GM21528 (cell line): ENCODE results near the gene ATG4D.

Experiments used
- ATAC-seq: cut with Tn5 transposase; IDR thresholded peaks from one replicate; pipeline ENCODE4 v1.9.1; 2021; ENCODE audit warnings: mild to moderate bottlenecking, moderate library complexity; ENCODE audit not compliant: unreplicated experiment, low FRiP score

ATG4D gene

GRCh38 chr19:10543420-10544241 is at the start of gene ATG4D:
ATG4D (plus strand) TSS chr19:10543904; CDS start chr19:10544091, 187 bp downstream.
- ATAC-seq, result peak; percentile 73

GRCh38 chr19:10497371-10497770 is 46.3 kb upstream of the ATG4D start:
- ATAC-seq, result no peak

- no peak for ATAC-seq
These were observed 44.0 kb upstream of the ATG4D start for GRCh38 chr19:10499550-10500246.

GRCh38 chr19:10500247-10500592 is 43.5 kb upstream of the ATG4D start:
- no peak for ATAC-seq

- ATAC-seq, result peak; percentile 36
These were observed 41.7 kb upstream of the ATG4D start for GRCh38 chr19:10501971-10502523.

GRCh38 chr19:10502524-10503001 is 41.1 kb upstream of the ATG4D start:
- ATAC-seq, result peak; percentile 80

GRCh38 chr19:10503002-10503789 is 40.5 kb upstream of the ATG4D start, which contains the start of gene KEAP1:
KEAP1 (minus strand) TSS chr19:10503356; CDS start chr19:10500033, 3,323 bp downstream.
- peak; percentile 30 for ATAC-seq

- ATAC-seq, result no peak
These were observed 38.0 kb upstream of the ATG4D start for GRCh38 chr19:10505583-10506229.

- ATAC-seq, result no peak
These were observed 35.7 kb upstream of the ATG4D start for GRCh38 chr19:10508036-10508435.

- no peak for ATAC-seq
These were observed 35.0 kb upstream of the ATG4D start for GRCh38 chr19:10508707-10509106.

- no peak for ATAC-seq
These were observed 33.4 kb upstream of the ATG4D start for GRCh38 chr19:10510301-10510802.

- ATAC-seq, result no peak
These were observed 30.5 kb upstream of the ATG4D start for GRCh38 chr19:10513223-10513622.

GRCh38 chr19:10514211-10515145 is 29.2 kb upstream of the ATG4D start:
- ATAC-seq, result no peak

- no peak for ATAC-seq
These were observed 27.7 kb upstream of the ATG4D start for GRCh38 chr19:10516064-10516385.

GRCh38 chr19:10516671-10517286 is 26.9 kb upstream of the ATG4D start:
- ATAC-seq, result no peak

GRCh38 chr19:10517361-10517759 is 26.3 kb upstream of the ATG4D start, which contains the start of gene S1PR5:
S1PR5 (minus strand) TSS chr19:10517447; CDS start chr19:10515011, 2,436 bp downstream.
- no peak for ATAC-seq

- ATAC-seq, result no peak
These were observed 25.8 kb upstream of the ATG4D start for GRCh38 chr19:10517760-10518443.
